ENCODE results near the gene RABGAP1. TPM values are rescaled to one million over a fixed set of nuclear protein-coding genes. Genes with fewer than 3 reads are reported as not detected.

RABGAP1 gene
- polyA plus RNA-seq, 1 donor, result 38.3 TPM

DNA sequence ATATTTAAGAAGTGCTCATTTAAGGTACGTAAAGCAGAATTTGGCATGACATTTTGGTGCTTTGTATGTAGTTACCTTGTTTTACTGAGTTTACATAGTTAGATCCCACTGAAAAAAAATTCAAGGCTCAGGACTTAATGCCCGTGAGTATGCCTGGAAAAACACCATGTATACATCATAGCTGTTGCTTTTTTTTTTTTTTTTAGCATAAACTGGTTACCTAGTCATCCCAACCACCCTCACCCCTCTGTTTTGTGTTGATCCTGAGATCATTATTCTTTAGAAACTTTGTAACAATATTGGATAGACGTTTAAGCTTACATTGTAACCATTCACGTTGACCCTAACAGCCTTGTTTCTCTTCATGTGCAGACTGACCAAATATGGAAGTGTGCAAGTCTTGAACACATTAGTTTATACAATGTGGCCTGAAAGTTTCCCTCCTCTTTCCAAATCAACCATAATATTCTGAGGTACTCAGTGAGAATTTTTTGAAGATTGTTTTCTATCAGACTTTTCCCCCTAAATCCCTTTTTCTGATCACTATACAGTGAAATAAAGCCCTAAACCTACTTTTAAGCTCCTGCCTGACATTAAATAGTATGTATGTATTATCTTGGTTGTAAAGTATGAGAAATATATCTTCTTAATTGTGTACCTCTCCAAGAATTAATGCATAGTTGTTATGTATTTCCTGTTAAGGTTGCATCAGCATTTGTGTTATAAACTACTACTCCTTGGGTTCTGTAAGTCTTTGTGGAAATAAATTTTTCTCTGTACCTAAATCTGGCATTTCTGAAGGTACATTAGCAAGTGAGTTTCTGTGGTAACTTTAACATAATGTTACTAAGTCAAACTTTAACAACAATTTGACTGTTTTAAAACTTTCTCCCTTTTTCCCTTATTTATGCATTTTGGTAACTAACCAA lies 4.4 kb downstream of the RABGAP1 start:
- Histone ChIP-seq H3K4me1 (ENCODE audit: control insufficient read depth, insufficient read depth, low read length) (peaks cover 3% of the 10 kb centered on the region), H3K36me3 (ENCODE audit: control insufficient read depth, insufficient read depth, low read length) (peaks cover 4% of the 10 kb centered on the region), H3K4me3 (ENCODE audit: low read length) (no peak overlapping the region), H3K27ac (ENCODE audit: low read length) (no peak overlapping the region), H3K9me3 (ENCODE audit: control insufficient read depth, low read depth, low read length) (no peaks in the 10 kb centered on the region), H3K27me3 (ENCODE audit: control insufficient read depth, insufficient read depth, low read length) (no peaks in the 10 kb centered on the region)
- WGBS (ENCODE audit: insufficient coverage, low lambda C conversion rate), result 95% methylated on average over 3 of the region's 4 CpGs
- DNase-seq, result no peak

DNA sequence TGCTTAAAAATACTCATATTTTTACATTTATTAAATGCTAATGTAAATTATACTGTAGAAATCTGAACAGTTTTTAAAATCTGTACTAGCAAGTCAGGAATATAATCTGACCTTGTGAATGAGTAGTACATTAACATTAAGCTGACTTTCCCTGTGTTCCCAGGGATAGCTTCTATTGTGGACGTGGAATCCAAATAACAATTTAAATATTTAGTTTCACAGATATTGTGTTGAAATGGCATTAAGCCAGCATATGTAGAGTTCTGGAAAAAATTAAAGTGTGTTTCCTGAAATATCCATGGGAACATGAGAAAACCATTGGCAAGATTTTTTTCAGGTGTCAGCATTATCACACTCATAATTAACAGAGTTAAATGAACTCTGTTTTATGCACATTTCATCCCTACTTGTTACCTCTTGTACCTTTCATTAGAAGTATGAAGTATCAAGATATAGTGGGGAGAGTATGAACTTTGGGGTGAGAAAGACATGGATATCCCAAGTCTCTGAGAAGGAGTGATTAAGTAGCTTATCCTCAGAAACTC lies 5.7 kb downstream of the RABGAP1 start:
- no peak for DNase-seq
- no peaks in the 10 kb centered on the region for H3K27me3 ChIP-seq (ENCODE audit: control insufficient read depth, insufficient read depth, low read length)
- no peaks in the 10 kb centered on the region for H3K4me1 ChIP-seq (ENCODE audit: control insufficient read depth, insufficient read depth, low read length)
- H3K27ac ChIP-seq (ENCODE audit: low read length), result no peak overlapping the region
- no CpG with 5 or more reads among the region's 1 CpG for WGBS (ENCODE audit: insufficient coverage, low lambda C conversion rate)
- H3K9me3 ChIP-seq (ENCODE audit: control insufficient read depth, low read depth, low read length), result no peaks in the 10 kb centered on the region
- H3K4me3 ChIP-seq (ENCODE audit: low read length), result no peak overlapping the region
- H3K36me3 ChIP-seq (ENCODE audit: control insufficient read depth, insufficient read depth, low read length), result peaks cover 4% of the 10 kb centered on the region

DNA sequence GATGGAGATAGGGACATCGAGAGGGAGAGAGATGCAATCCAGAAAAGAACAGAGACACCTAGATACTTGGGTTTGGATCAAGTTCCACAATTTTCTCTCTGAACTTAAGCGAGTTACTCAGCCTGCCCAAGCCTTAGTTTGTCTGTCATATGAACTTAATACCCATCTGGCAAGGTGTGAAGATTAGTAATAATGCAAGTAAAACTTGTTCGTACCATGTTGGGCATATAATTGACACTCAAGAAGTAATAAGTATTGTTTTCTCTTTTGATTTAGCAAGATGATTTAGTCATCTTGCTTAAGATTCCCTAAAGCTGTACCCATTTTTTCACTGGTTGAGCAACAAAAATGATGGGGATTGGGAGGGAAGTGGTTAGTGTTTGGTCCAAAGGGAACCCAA lies 7.5 kb downstream of the RABGAP1 start:
- H3K27me3 ChIP-seq (ENCODE audit: control insufficient read depth, insufficient read depth, low read length), result no peaks in the 10 kb centered on the region
- no peak overlapping the region for H3K4me3 ChIP-seq (ENCODE audit: low read length)
- H3K4me1 ChIP-seq (ENCODE audit: control insufficient read depth, insufficient read depth, low read length), result no peaks in the 10 kb centered on the region
- WGBS (ENCODE audit: insufficient coverage, low lambda C conversion rate), result no CpG with 5 or more reads among the region's 3 CpGs
- peaks cover 4% of the 10 kb centered on the region for H3K36me3 ChIP-seq (ENCODE audit: control insufficient read depth, insufficient read depth, low read length)
- peak overlapping the region; percentile 47 for H3K27ac ChIP-seq (ENCODE audit: low read length)
- DNase-seq, result no peak
- H3K9me3 ChIP-seq (ENCODE audit: control insufficient read depth, low read depth, low read length), result no peaks in the 10 kb centered on the region

DNA sequence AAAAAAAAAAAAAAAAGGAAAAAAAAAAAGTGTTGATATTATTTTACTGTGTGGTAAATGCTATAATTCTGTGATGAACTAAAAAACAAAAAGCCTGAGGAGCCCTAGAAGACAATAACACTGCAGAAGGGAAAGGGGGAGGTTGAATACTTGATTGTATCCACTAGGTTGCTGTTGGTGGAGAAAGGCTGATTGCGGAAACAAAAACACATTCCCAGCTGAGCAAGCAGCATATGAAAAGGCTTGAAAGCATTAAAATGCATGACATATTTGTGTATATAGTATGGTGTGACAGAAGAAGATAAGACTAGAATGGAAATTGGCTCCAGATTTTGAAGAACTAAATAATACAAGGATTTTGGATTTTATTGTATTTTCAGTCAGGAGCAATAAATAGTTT lies 8.9 kb downstream of the RABGAP1 start:
- no peak for DNase-seq
- Histone ChIP-seq H3K36me3 (ENCODE audit: control insufficient read depth, insufficient read depth, low read length) (no peaks in the 10 kb centered on the region), H3K9me3 (ENCODE audit: control insufficient read depth, low read depth, low read length) (no peaks in the 10 kb centered on the region), H3K4me3 (ENCODE audit: low read length) (no peak overlapping the region), H3K27me3 (ENCODE audit: control insufficient read depth, insufficient read depth, low read length) (no peaks in the 10 kb centered on the region), H3K27ac (ENCODE audit: low read length) (no peak overlapping the region), H3K4me1 (ENCODE audit: control insufficient read depth, insufficient read depth, low read length) (no peaks in the 10 kb centered on the region)
- 100% methylated on average over 1 of the region's 1 CpG for WGBS (ENCODE audit: insufficient coverage, low lambda C conversion rate)

DNA sequence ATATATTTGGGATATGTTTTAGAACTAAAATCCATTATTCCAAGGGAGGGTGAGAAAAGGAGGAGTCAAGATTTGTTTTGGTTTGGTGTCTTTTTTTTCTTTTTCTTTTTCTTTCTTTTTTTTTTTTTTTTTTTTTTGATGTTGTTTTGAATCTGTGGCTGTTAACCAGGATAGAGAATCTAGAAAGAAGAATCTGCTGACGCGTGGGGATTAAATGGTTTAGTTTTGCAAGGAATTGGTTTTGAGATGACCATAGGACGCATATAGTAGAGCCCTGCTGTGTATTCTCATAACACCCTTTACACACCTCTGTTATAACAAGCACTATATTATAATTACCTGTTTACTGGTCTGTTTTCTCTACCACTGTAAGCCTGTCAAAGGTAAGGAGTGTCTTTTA lies 9.4 kb downstream of the RABGAP1 start:
- Histone ChIP-seq H3K4me1 (ENCODE audit: control insufficient read depth, insufficient read depth, low read length) (no peaks in the 10 kb centered on the region), H3K36me3 (ENCODE audit: control insufficient read depth, insufficient read depth, low read length) (no peaks in the 10 kb centered on the region), H3K4me3 (ENCODE audit: low read length) (no peak overlapping the region), H3K27me3 (ENCODE audit: control insufficient read depth, insufficient read depth, low read length) (no peaks in the 10 kb centered on the region), H3K27ac (ENCODE audit: low read length) (no peak overlapping the region), H3K9me3 (ENCODE audit: control insufficient read depth, low read depth, low read length) (no peaks in the 10 kb centered on the region)
- DNase-seq, result no peak
- no CpG with 5 or more reads among the region's 3 CpGs for WGBS (ENCODE audit: insufficient coverage, low lambda C conversion rate)

DNA sequence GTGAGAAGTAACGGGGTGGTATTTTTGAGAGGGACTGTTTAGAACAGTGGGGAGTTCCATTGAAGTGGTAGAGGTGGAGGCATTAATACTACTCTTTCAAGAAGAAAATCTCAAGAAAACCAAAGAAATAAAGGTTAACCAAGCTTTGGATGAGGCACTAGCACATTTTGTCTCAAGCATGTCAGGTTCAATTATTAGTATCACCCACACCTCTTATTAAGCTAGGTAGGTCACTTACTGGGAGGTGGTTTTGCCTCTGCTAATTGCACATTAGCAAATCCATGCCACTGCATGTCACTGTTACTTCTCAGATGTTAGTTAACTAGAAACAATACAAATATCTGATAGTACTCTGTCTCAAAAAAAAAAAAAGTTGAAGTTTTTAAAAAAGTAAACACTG lies 10.2 kb downstream of the RABGAP1 start:
- Histone ChIP-seq H3K4me3 (ENCODE audit: low read length) (no peak overlapping the region), H3K4me1 (ENCODE audit: control insufficient read depth, insufficient read depth, low read length) (no peaks in the 10 kb centered on the region), H3K27ac (ENCODE audit: low read length) (no peak overlapping the region), H3K9me3 (ENCODE audit: control insufficient read depth, low read depth, low read length) (no peaks in the 10 kb centered on the region), H3K36me3 (ENCODE audit: control insufficient read depth, insufficient read depth, low read length) (no peaks in the 10 kb centered on the region), H3K27me3 (ENCODE audit: control insufficient read depth, insufficient read depth, low read length) (no peaks in the 10 kb centered on the region)
- no peak for DNase-seq
- WGBS (ENCODE audit: insufficient coverage, low lambda C conversion rate), result 100% methylated on average over 1 of the region's 1 CpG

DNA sequence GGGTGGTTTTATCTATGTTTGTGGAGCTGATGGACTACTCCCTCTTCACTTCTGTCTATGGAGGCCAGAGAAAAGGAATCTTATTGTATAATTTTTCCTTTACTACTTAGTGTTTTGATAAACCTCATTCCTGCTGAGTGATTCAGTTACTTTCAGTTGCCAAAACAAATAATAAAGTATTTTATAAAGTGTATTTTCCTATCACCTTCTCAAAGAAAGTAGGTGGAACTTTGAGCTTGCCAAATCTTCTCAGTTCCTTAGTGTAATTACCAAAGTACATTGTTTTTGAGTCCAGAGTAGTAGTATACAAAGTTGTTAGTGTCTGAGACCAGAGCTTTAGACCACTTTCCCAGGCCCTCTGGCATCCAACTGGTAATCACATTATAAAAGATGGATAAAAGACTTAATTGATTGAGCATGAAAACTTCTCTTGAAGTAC lies 13.5 kb downstream of the RABGAP1 start:
- H3K4me3 ChIP-seq (ENCODE audit: low read length), result no peak overlapping the region
- no peak overlapping the region for H3K27ac ChIP-seq (ENCODE audit: low read length)
- no peak for DNase-seq
- no peaks in the 10 kb centered on the region for H3K4me1 ChIP-seq (ENCODE audit: control insufficient read depth, insufficient read depth, low read length)
- peaks cover 2% of the 10 kb centered on the region for H3K36me3 ChIP-seq (ENCODE audit: control insufficient read depth, insufficient read depth, low read length)
- H3K9me3 ChIP-seq (ENCODE audit: control insufficient read depth, low read depth, low read length), result no peaks in the 10 kb centered on the region
- H3K27me3 ChIP-seq (ENCODE audit: control insufficient read depth, insufficient read depth, low read length), result no peaks in the 10 kb centered on the region

DNA sequence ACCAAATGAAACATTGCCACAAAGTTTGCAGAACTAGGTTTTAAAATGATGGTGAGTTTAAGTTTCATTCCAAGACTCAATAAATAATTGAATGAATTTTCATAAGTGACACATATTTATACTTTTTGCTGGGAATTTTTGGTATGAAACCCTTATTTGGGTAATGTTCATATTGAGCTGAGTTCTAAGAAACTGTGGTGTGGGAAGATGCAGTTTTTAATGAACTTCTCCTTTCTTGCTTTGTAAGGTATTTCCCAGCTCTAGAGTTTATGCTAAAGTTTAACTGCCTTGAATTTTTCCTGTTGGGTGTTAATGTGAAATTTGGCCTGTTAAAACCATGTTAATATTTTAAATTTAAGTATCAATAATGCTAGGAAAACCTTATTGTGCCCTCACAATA lies 15.1 kb downstream of the RABGAP1 start:
- Histone ChIP-seq H3K36me3 (ENCODE audit: control insufficient read depth, insufficient read depth, low read length) (peaks cover 15% of the 10 kb centered on the region), H3K4me1 (ENCODE audit: control insufficient read depth, insufficient read depth, low read length) (no peaks in the 10 kb centered on the region), H3K4me3 (ENCODE audit: low read length) (no peak overlapping the region), H3K27ac (ENCODE audit: low read length) (no peak overlapping the region), H3K9me3 (ENCODE audit: control insufficient read depth, low read depth, low read length) (no peaks in the 10 kb centered on the region), H3K27me3 (ENCODE audit: control insufficient read depth, insufficient read depth, low read length) (no peaks in the 10 kb centered on the region)
- DNase-seq, result no peak

DNA sequence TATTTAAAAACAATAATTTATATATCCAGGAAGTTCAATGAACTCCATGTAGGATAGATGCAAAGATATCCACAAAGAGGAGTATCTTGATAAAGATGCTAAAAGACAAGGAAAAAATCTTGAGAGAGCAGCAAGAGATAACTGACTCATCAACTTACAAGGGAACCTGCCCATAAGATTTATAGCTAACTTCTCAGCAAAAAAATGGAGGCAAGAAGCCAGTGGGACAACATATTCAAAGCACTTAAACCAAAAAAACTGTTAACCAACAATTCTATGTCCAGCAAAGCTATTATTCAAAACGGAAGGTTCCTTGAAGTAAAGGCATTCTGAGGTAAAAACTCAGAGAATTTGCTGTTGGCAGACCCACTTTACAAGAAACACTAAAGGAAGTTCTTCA lies 20.3 kb downstream of the RABGAP1 start:
- H3K4me3 ChIP-seq (ENCODE audit: low read length), result no peak overlapping the region
- H3K27ac ChIP-seq (ENCODE audit: low read length), result no peak overlapping the region
- H3K9me3 ChIP-seq (ENCODE audit: control insufficient read depth, low read depth, low read length), result no peaks in the 10 kb centered on the region
- no CpG with 5 or more reads among the region's 1 CpG for WGBS (ENCODE audit: insufficient coverage, low lambda C conversion rate)
- DNase-seq, result no peak
- no peaks in the 10 kb centered on the region for H3K4me1 ChIP-seq (ENCODE audit: control insufficient read depth, insufficient read depth, low read length)
- no peaks in the 10 kb centered on the region for H3K27me3 ChIP-seq (ENCODE audit: control insufficient read depth, insufficient read depth, low read length)
- peaks cover 18% of the 10 kb centered on the region for H3K36me3 ChIP-seq (ENCODE audit: control insufficient read depth, insufficient read depth, low read length)

DNA sequence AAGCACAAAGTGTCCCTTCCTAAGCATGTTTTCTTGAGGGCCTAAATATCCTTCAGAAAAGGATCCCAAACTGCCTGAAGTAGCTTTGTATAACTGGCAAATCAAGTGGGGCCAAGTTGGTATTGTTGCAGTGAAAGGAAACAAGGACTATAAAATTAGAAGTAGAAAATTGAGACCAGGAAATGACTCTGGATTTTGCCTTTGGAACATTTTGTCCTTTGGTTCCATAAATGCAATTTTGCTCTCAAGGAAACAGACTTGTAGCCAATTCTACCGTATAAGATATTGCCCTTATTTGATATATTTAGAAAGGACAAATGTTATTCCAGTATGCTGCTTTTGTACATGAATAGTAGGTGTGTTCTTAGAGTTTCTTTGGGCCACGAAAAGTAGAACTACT lies 34.4 kb downstream of the RABGAP1 start:
- WGBS (ENCODE audit: insufficient coverage, low lambda C conversion rate), result no CpG with 5 or more reads among the region's 2 CpGs

DNA sequence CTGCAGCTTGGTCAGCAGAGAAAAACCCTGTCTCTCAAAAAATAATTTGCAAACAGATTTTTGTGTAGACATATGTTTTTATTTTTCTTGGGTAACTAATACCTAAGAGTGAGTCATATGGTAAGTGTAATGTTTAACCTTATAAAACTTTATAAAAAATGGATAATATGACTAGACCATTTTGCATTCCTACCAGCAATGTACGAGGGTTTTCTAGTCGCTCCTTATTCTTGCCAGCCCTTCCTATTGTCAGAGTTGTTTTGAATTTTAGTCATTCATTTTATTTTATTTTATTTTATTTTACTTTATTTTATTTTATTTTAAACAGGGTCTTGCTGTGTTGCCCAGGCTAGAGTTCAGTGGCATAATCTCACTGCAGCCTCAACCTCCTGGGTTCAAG lies 37.8 kb downstream of the RABGAP1 start:
- 50% methylated on average over 2 of the region's 2 CpGs for WGBS (ENCODE audit: insufficient coverage, low lambda C conversion rate)
- H3K9me3 ChIP-seq (ENCODE audit: control insufficient read depth, low read depth, low read length), result no peaks in the 10 kb centered on the region
- no peak overlapping the region for H3K4me3 ChIP-seq (ENCODE audit: low read length)
- H3K27me3 ChIP-seq (ENCODE audit: control insufficient read depth, insufficient read depth, low read length), result no peaks in the 10 kb centered on the region
- no peaks in the 10 kb centered on the region for H3K4me1 ChIP-seq (ENCODE audit: control insufficient read depth, insufficient read depth, low read length)
- no peak for DNase-seq
- peaks cover 10% of the 10 kb centered on the region for H3K36me3 ChIP-seq (ENCODE audit: control insufficient read depth, insufficient read depth, low read length)
- H3K27ac ChIP-seq (ENCODE audit: low read length), result no peak overlapping the region

More for the DNA sequence above, 34.4 kb downstream of the RABGAP1 start:
- DNase-seq, result no peak
- Histone ChIP-seq H3K36me3 (ENCODE audit: control insufficient read depth, insufficient read depth, low read length) (peaks cover 24% of the 10 kb centered on the region), H3K4me3 (ENCODE audit: low read length) (no peak overlapping the region), H3K27me3 (ENCODE audit: control insufficient read depth, insufficient read depth, low read length) (no peaks in the 10 kb centered on the region), H3K9me3 (ENCODE audit: control insufficient read depth, low read depth, low read length) (no peaks in the 10 kb centered on the region), H3K27ac (ENCODE audit: low read length) (no peak overlapping the region), H3K4me1 (ENCODE audit: control insufficient read depth, insufficient read depth, low read length) (no peaks in the 10 kb centered on the region)
